ENCODE measurements around the gene GRAMD2B.
A peak's percentile ranks its signal among the peaks of the same experiment; 100 is the strongest.
"Not testable (repeated sequence)": the region's sequence is repeated elsewhere in the genome, so short reads cannot be mapped to it uniquely, and the experiment has no call there.

The GRAMD2B gene

GRCh38 chr5:126422994-126423788, at the start of gene GRAMD2B:
Gene GRAMD2B (plus strand): TSS chr5:126423409. CDS start chr5:126423607, 198 bp downstream.
- DNase-seq (ENCODE audit: low read depth in 2 of 2) = peak; percentile 40 to 52

DNA sequence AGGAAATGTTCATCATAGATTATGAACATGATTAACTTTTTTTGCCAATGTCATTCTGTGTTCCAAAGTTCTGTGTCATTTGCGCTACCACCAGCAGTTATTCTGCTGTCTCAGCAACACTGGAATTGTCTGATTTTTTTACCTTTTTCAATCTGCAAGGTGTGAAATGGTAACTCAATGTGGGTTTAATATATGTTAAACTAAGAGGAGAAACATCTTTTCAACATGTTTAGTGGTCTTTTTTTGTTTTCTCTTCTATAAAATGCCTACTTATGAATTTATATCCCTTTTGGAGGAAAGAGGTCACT, 49.1 kb upstream of the GRAMD2B start:
- no peak for DNase-seq (ENCODE audit: low read depth in 2 of 2)

- no peak for DNase-seq (ENCODE audit: low read depth in 2 of 2)
Measured at GRCh38 chr5:126376443-126376842, 46.8 kb upstream of the GRAMD2B start.

DNA sequence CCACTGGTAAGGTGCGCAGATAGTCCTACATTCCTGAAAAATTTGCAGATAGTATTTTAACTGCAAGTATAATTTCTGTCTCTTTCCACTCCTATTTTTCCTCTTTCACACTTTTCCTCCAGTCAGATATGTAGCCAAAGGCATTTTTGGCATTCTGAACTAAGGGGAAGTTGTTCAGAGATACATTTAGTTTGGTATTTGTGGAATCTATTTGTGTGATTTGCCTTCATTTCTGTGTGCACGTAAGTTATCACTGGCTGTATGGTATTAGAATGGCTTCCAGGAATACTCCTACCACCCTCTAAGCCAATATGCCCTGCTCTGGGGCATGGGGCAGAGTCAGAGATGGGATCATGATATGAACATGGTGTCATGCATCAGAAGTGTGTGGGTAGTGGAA, 45.8 kb upstream of the GRAMD2B start:
- no peak for DNase-seq (ENCODE audit: low read depth in 2 of 2)

DNA sequence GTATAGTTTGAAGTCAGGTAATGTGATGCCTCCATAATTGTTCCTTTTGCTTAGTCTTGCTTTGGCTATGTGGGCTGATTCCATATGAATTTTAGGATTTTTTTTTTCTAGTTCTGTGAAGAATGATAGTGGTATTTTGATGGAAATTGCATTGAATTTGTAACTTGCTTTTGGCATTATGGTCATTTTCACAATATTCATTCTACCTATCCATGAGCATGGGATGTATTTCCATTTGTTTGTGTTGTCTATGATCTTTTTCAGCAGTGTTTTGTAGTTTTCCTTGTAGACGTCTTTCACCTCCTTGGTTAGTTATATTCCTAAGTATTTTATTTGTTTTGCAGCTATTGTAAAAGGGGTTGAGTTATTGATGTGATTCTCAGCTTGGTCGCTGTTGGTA, 42.9 kb upstream of the GRAMD2B start:
- DNase-seq (ENCODE audit: low read depth in 2 of 2) = not testable (repeated sequence)

GRCh38 chr5:126383246-126383645, 40.0 kb upstream of the GRAMD2B start:
- no peak for DNase-seq (ENCODE audit: low read depth in 2 of 2)

DNA sequence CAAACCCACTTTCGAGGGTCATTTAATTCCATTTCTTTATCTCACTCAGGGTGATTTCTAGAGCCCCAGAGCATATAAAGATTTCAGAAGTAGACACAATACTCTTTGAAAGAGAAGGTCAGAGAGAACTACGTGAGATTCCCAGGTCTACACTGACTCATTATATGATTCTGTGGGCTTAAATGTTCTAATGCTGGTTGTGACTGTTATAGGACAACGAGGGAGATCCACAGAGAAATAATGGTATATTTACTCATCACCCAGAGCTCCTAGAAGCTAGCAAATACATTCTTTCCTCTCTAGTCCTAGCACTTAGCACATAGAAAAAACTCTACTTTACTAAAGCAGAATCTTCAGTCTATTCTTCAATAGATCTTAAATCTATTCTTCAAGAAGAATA, 39.4 kb upstream of the GRAMD2B start:
- DNase-seq (ENCODE audit: low read depth in 2 of 2) = no peak

DNA sequence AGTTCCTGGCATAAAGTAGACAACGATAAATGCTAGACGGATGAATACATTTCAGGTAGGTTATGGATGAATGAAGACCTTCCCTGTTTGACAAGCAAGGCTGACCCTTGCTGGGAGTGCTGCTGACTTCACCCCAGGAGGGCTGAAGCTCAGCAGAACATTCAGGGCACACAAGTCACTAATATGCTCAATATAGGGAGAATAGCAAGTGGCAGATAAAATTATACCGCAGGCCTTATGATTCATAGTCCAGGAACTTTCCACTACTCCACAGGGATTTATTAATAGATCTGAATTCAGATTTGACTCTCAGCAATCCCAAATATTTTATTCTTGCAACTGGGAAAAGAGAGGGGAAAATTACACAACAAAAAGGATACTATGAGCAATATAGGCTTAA, 38.2 kb upstream of the GRAMD2B start:
- no peak for DNase-seq (ENCODE audit: low read depth in 2 of 2)

GRCh38 chr5:126385524-126386502, 37.4 kb upstream of the GRAMD2B start:
- DNase-seq (ENCODE audit: low read depth in 2 of 2) = no peak

- DNase-seq (ENCODE audit: low read depth in 2 of 2) = no peak
Measured at GRCh38 chr5:126389179-126389578, 34.0 kb upstream of the GRAMD2B start.

- DNase-seq (ENCODE audit: low read depth in 2 of 2) = no peak
Measured at GRCh38 chr5:126390051-126390450, 33.2 kb upstream of the GRAMD2B start.

DNA sequence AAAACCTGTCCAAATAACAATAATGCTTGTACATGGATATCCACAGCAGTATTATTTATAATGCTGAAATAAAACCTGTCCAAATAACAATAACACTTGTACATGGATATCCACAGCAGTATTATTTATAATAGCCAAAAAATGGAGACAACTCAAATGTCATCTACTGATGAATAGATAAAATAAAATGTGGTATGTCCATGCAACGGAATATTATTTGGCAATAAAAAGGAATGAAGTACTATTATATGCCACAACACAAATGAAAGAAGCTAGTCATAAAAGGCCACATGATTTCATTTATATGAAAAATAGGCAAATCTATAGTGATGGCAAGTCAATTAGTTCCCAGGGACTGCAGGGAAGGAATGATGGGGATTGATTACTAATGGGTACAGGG, 31.8 kb upstream of the GRAMD2B start:
- DNase-seq (ENCODE audit: low read depth in 2 of 2) = no peak

- no peak for DNase-seq (ENCODE audit: low read depth in 2 of 2)
Measured at GRCh38 chr5:126394211-126394788, 28.9 kb upstream of the GRAMD2B start.

DNA sequence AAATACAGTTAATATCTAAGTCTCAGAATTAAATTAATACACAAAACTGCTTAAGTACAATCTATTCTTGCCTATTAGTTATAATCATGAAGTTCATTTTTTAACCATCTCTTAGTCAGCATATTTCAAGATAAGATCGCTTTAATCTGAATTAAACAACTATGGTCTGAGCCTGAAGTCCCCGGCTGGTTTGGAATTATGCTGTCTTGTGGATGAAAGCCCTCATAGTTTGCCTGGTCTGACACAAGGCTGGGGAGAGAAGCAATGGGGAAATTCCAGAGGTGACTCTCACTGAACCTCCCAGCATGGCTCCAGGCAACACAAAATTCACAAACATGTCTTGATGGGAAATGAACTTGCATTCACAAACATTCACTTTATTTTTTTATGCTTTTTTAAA, 28.0 kb upstream of the GRAMD2B start:
- DNase-seq (ENCODE audit: low read depth in 2 of 2) = no peak

- DNase-seq (ENCODE audit: low read depth in 2 of 2) = no peak
Measured at GRCh38 chr5:126395605-126396004, 27.6 kb upstream of the GRAMD2B start.

GRCh38 chr5:126396721-126397120, 26.5 kb upstream of the GRAMD2B start:
- DNase-seq (ENCODE audit: low read depth in 2 of 2) = not testable (repeated sequence)

- DNase-seq (ENCODE audit: low read depth in 2 of 2) = no peak
Measured at GRCh38 chr5:126398791-126399190, 24.4 kb upstream of the GRAMD2B start.

DNA sequence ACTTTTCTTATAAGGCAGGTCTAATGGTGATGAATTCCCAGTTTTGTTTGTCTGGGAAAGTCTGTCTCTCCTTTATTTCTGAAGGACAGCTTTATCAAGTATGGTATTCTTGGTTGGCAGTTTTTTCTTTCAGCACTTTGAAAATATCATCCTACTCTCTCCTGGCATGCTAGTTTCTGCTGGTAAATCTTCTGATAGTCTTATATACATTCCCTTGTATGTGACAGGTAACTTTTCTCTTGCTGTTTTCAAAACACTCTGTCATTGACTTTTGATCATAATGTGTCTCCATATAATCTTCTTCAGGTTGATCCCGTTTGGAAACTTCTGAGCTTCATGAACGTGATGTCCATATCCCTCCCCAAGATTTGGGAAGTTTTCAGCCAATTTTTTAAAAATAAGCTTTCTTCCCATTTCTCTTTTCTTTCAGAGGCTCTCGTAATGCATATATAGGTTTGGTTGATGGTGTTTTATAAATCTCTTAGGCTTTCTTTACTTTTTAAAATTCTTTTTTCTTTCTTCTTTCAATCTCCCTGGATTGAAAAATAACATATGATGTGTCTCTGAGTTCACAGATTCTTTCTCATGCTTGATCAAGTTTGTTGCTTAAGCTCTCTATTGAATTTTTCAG, 22.5 kb upstream of the GRAMD2B start:
- no peak for DNase-seq (ENCODE audit: low read depth in 2 of 2)

DNA sequence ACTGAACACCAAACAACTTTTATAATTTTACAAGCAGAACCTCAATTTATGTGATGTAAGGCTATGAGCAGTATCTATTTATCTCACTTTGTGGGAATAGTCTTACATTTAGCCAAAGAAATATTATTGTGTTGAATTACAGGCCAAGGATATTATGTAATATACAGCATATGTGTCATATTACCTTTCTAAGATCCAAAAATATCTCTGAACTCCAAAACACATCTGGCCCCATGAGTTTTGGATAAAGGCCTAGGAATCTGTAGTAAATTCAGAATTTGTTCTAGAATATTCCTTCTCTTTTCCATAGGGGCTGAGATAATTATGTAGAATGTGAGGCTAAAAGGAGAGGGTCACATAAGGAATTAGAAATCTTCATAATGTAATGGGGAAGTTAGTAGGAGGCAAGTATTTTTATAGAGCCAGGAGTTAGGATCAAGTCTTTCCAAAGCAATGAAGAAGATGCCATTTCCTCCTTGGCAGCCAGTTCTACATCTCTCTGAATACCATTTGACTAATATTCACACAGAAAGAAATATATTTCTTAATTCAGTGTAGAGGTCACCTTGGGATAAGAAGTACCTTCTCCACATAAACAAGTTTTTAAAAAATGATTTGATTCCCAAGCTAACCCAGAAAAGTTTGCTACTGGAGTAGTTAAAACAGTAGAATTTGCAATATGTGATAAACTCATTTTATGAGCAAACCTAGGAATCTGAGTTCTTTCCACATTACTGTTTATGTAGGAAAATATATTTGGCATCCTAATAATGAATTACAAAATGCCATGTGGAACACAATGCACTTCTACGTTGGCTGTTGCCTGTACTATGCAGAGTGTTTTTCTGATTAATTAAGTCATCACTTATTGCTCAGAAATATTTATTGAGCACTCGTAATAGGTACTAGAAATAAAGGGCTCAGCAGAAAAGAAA, 20.3 kb upstream of the GRAMD2B start:
- DNase-seq (ENCODE audit: low read depth in 2 of 2) = no peak

DNA sequence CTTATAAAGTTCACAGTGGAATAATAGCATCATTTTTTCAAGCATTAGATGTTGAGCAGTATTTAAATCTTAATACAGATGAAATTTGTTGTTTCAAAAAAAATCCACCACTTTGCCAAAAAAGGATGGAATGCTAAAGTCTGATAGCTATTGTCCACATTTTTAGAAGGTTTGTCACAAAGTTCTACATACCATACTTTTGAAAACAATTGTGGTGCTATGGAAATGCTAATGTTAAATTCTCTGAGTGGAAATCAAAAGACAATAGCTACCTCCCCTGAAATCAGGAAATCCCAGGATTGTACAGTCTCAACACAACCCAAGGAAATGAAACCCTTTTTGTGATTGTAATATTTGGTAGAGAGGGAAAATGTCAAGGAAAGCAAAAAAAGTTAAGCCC, 19.3 kb upstream of the GRAMD2B start:
- no peak for DNase-seq (ENCODE audit: low read depth in 2 of 2)

DNA sequence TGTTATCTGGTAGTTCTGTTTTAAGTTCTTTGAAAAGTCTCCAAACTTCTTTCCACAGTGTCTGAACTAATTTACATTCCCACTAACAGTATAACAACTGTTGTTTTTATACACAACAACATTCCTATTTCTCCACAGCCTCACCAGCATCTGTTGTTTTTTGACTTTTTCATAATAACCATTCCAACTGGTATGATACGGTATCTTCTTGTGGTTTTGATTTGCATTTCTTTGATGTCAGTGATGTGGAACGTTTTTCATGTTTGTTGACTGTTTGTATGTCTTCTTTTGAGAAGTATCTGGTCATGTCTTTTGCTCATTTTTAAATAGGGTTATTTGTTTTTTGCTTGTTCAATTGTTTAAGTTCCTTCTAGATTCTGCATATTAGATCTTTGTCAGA, 12.6 kb upstream of the GRAMD2B start:
- DNase-seq (ENCODE audit: low read depth in 2 of 2) = no peak
